Measurements from ENCODE around the gene IL17A.

Gene IL17A

GRCh38 chr6:52186075-52186474 lies at the start of gene IL17A:
Gene IL17A (plus strand): TSS chr6:52186375. CDS start chr6:52186432, 57 bp downstream.
- no peak for DNase-seq

- no peak for DNase-seq
These were observed 49.2 kb upstream of the IL17A start for GRCh38 chr6:52136934-52137467.

- DNase-seq: no peak
These were observed 47.9 kb upstream of the IL17A start for GRCh38 chr6:52138284-52138683.

GRCh38 chr6:52139985-52140680 lies 46.0 kb upstream of the IL17A start:
- no peak for DNase-seq

GRCh38 chr6:52141596-52141995 lies 44.6 kb upstream of the IL17A start:
- DNase-seq: no peak

GRCh38 chr6:52142556-52142955 lies 43.6 kb upstream of the IL17A start:
- DNase-seq: no peak

GRCh38 chr6:52143551-52143950 lies 42.6 kb upstream of the IL17A start:
- no peak for DNase-seq

- no peak for DNase-seq
These were observed 41.7 kb upstream of the IL17A start for GRCh38 chr6:52144196-52145076.

- DNase-seq: no peak
These were observed 39.2 kb upstream of the IL17A start for GRCh38 chr6:52146851-52147445.

GRCh38 chr6:52149076-52149475 lies 37.1 kb upstream of the IL17A start:
- DNase-seq: no peak

GRCh38 chr6:52149949-52150348 lies 36.2 kb upstream of the IL17A start:
- no peak for DNase-seq

- DNase-seq: no peak
These were observed 34.1 kb upstream of the IL17A start for GRCh38 chr6:52152070-52152423.

GRCh38 chr6:52152711-52153160 lies 33.4 kb upstream of the IL17A start:
- no peak for DNase-seq

- no peak for DNase-seq
These were observed 31.8 kb upstream of the IL17A start for GRCh38 chr6:52154381-52154780.

- DNase-seq: peak; percentile 46
These were observed 30.2 kb upstream of the IL17A start for GRCh38 chr6:52155791-52156576.

- no peak for DNase-seq
These were observed 28.8 kb upstream of the IL17A start for GRCh38 chr6:52157301-52157941.

GRCh38 chr6:52160472-52161104 lies 25.6 kb upstream of the IL17A start:
- DNase-seq: no peak

- DNase-seq: no peak
These were observed 24.3 kb upstream of the IL17A start for GRCh38 chr6:52161689-52162438.

- DNase-seq: no peak
These were observed 23.0 kb upstream of the IL17A start for GRCh38 chr6:52162940-52163908.
